Duodenal mucosa (tissue), 2 donors: ENCODE results near the gene TSHZ2.

Source experiments
- H3K27ac ChIP-seq: one replicate; pipeline ENCODE4 v1.7.0; 2013; ENCODE audit warnings: low read depth, low read length
- H3K27me3 ChIP-seq, 2 donors: one replicate each; pipeline ENCODE4 v1.7.0; 2013; ENCODE audit warnings: low read length in 2 of 2, control low read depth in 1 of 2; ENCODE audit not compliant: insufficient read depth in 2 of 2, control insufficient read depth in 1 of 2
- H3K36me3 ChIP-seq, 2 donors: one replicate each; pipeline ENCODE4 v1.7.0; 2013; ENCODE audit warnings: low read length in 2 of 2, control low read depth in 1 of 2; ENCODE audit not compliant: insufficient read depth in 2 of 2, control insufficient read depth in 1 of 2
- H3K4me1 ChIP-seq, 2 donors: one replicate each; pipeline ENCODE4 v1.7.0; 2013; ENCODE audit warnings: low read length in 2 of 2, control low read depth in 1 of 2; ENCODE audit not compliant: insufficient read depth in 2 of 2, control insufficient read depth in 1 of 2
- H3K4me3 ChIP-seq, 2 donors: one replicate each; pipeline ENCODE4 v1.7.0; 2013; ENCODE audit warnings: low read length in 2 of 2, low read depth in 1 of 2
- H3K9ac ChIP-seq, 2 donors: one replicate each; pipeline ENCODE4 v1.7.0; 2013; ENCODE audit warnings: low read length in 2 of 2, low read depth in 1 of 2
- H3K9me3 ChIP-seq, 2 donors: one replicate each; pipeline ENCODE4 v1.7.0; 2013; ENCODE audit warnings: low read length in 2 of 2, control low read depth in 1 of 2; ENCODE audit not compliant: control insufficient read depth in 1 of 2

The TSHZ2 gene

DNA sequence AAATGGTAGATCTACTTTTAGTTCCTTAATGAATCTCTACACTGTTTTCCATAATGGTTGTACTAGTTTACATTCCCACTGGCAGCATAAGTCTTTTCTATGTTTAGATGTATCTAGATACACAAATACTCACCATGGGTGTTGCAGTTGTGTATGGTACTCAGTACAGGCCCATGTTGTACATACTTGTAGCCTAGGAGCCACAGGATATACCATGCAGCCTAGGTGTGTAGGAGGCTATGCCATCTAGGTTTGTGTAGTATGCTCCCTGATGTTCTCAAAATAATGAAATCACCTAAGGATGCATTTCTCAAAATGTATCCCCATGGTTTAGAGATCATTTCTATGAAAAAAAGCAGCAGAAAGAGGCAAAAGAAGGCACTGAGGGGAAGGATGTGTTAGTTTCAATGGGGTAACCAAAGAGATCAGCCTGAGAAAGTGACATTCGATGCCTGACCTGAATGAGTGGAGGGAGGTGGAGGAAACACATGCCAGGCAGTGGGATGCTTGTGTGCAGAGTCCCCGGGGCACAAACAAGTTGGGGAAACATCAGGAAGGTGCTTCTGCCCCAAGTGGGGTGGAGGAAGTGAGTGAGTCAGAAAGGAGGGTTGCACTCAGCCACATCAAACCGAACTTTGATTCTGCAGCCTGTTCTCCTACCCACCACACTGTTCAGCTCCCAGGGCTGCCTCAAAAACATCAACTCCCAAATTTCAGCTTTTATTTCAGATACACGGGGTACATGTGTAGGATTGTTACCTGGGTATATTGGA, 430.3 kb downstream of the TSHZ2 start:
- Histone ChIP-seq H3K27me3 (no peaks in the 10 kb centered on the region), H3K27ac (no peak overlapping the region), H3K9me3 (no peaks in the 10 kb centered on the region), H3K4me3 (no peak overlapping the region), H3K9ac (no peak overlapping the region), H3K4me1 (no peaks in the 10 kb centered on the region), H3K36me3 (no peaks in the 10 kb centered on the region)

DNA sequence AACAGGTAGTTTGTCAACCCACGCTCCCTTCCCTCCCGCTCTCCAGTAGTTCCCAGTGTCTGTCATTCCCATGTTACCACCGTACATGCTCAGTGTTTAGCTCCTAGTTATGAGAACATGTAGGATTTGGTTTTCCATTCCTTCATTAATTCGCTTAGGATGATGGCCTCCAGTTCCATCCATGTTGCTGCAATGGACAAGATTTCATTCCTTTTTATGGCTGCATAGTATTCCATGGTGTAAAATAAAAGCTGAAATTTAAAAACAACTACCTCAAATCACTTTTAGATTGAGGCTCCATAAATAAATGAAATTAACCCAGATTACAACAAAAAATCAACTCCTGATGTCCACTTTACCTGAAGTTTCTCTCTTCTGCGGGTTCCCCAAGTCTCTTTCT, 430.9 kb downstream of the TSHZ2 start:
- no peaks in the 10 kb centered on the region for H3K9me3 ChIP-seq
- no peak overlapping the region for H3K27ac ChIP-seq
- H3K9ac ChIP-seq = no peak overlapping the region
- no peaks in the 10 kb centered on the region for H3K27me3 ChIP-seq
- no peak overlapping the region for H3K4me3 ChIP-seq
- no peaks in the 10 kb centered on the region for H3K4me1 ChIP-seq
- H3K36me3 ChIP-seq = no peaks in the 10 kb centered on the region

DNA sequence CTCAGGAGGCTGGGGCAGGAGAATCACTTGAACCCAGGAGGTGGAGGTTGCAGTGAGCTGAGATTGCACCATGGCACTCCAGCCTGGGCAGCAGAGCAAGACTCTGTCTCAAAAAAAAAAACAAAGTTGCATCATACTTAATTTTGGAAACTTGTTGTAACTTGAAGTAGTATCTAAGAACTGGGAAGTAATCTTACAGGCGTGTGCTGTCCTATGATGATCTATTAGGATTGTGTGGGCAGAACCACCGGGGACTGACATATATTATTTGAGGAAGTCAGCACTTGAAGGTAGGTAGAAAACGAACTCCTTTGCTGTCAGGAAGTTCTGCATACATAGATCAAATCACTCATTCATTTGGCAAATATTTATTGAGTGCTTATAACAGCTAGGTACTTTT, 433.0 kb downstream of the TSHZ2 start:
- Histone ChIP-seq H3K9me3 (no peaks in the 10 kb centered on the region), H3K4me3 (no peak overlapping the region), H3K27me3 (no peaks in the 10 kb centered on the region), H3K9ac (no peak overlapping the region), H3K4me1 (no peaks in the 10 kb centered on the region), H3K36me3 (no peaks in the 10 kb centered on the region), H3K27ac (no peak overlapping the region)

DNA sequence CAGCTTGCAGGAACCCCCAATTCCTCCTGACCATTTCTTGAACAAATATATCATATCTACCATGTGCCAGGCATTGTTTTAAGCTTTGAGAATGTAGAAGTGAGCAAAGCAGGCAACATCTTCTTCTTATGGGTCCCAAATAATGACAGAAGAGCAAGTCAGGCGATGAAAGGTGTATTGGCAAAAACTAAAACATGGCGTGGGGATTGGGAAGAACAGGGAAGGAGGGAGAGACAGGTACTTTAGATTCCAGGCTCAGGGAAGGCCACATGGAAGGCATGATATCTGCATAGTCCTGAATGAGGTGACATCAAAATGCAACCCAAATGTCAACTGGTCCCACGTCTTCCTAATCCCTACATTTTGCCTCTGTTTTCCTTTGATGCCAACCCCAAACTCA, 434.4 kb downstream of the TSHZ2 start:
- Histone ChIP-seq H3K9ac (no peak overlapping the region), H3K27me3 (no peaks in the 10 kb centered on the region), H3K36me3 (no peaks in the 10 kb centered on the region), H3K27ac (no peak overlapping the region), H3K4me1 (no peaks in the 10 kb centered on the region), H3K4me3 (no peak overlapping the region), H3K9me3 (no peaks in the 10 kb centered on the region)

DNA sequence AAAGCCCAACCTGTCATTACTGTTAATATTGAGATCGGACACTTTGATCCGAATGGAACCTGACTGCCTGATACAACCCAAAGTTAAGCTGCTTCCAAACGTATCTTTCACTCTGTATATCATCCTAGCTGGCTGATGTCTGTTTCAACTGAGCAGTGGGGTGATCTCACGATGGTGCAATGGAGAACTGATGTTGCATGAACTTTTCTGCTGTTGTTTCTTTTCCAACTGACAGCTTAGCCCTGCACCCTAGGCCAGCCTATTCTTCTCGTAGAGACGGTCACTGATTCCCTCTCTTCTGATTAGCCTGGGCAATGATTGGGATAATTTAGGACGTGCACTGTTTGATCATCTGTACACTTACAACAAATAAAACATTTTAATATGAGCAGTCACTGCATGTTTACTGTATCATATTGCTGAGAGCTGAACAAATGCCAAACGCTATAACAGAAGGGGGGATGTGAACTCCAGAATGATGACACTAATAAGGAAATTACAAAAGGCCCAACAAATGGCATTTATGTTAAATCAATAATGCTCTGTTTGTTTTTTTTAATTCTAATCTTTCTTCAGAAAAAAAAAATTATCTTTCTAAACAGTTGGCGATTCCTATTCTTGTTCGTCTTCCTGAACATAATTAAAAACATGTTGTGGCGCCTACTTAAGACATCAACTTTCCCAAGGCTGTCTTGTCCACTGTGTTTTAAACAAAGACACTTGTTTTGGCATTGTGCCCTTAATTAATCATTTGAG, 436.7 kb downstream of the TSHZ2 start:
- Histone ChIP-seq H3K27me3 (no peaks in the 10 kb centered on the region), H3K4me3 (no peak overlapping the region), H3K4me1 (no peaks in the 10 kb centered on the region), H3K9ac (no peak overlapping the region), H3K36me3 (no peaks in the 10 kb centered on the region), H3K27ac (no peak overlapping the region), H3K9me3 (no peaks in the 10 kb centered on the region)

DNA sequence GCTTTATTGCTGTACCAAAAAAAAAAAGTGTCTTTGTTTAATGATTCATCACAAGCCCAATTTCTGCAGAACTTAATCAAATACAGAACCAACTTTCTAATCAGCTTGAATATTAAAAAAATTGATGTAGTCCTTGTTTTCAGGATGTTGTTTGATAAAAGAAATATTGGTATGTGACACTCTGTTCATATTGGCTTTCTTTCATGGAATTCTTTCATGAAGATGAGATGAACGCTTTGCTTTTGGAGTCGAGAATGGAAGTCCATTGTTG, 437.2 kb downstream of the TSHZ2 start:
- no peaks in the 10 kb centered on the region for H3K36me3 ChIP-seq
- H3K9me3 ChIP-seq = no peaks in the 10 kb centered on the region
- no peaks in the 10 kb centered on the region for H3K4me1 ChIP-seq
- no peak overlapping the region for H3K27ac ChIP-seq
- no peaks in the 10 kb centered on the region for H3K27me3 ChIP-seq
- no peak overlapping the region for H3K4me3 ChIP-seq
- H3K9ac ChIP-seq = no peak overlapping the region

DNA sequence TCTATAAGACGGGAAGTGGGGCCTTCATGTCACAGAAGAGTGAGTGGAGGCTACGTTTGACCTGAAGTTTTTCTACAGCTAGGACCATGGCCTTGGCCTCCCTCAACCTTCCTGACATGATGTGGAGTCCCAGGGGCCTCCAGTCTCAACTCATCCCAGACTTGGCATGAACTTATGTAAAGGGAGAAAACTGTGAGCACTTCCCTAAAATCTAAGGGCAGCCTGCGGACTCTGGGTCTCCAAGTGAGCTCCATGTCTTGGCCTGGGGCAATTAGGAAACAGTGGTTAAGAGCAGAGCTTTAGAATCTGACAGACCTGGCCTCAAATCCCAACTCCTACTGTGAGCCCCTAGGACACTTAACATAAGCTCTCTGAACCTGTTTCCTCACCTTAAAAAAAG, 439.0 kb downstream of the TSHZ2 start:
- no peaks in the 10 kb centered on the region for H3K4me1 ChIP-seq
- no peak overlapping the region for H3K9ac ChIP-seq
- no peak overlapping the region for H3K4me3 ChIP-seq

DNA sequence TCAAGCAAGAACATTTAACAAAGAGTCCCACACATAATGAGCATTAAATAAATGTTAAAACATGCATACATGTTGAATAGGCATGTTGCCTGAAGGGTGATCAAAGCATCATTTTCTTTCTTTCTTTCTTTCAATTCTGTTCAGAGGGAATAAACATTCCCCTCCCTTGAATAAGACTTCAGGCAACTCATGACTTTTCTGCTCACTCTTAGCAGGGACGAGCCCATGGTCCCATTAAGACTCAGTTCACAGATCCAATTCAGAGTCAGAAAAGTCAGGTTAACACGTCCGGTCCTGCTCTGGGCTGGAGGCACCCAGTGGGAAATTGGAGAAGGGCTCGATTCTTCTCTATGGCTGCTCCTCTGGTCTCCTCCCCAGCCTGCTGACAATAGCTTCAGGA, 439.7 kb downstream of the TSHZ2 start:
- no peaks in the 10 kb centered on the region for H3K4me1 ChIP-seq
- H3K9ac ChIP-seq = no peak overlapping the region
- no peaks in the 10 kb centered on the region for H3K9me3 ChIP-seq
- H3K27me3 ChIP-seq = no peaks in the 10 kb centered on the region
- H3K27ac ChIP-seq = no peak overlapping the region
- no peaks in the 10 kb centered on the region for H3K36me3 ChIP-seq
- no peak overlapping the region for H3K4me3 ChIP-seq

More for the DNA sequence above, 439.0 kb downstream of the TSHZ2 start:
- no peak overlapping the region for H3K27ac ChIP-seq
- no peaks in the 10 kb centered on the region for H3K27me3 ChIP-seq
- H3K9me3 ChIP-seq = no peaks in the 10 kb centered on the region
- H3K36me3 ChIP-seq = no peaks in the 10 kb centered on the region

DNA sequence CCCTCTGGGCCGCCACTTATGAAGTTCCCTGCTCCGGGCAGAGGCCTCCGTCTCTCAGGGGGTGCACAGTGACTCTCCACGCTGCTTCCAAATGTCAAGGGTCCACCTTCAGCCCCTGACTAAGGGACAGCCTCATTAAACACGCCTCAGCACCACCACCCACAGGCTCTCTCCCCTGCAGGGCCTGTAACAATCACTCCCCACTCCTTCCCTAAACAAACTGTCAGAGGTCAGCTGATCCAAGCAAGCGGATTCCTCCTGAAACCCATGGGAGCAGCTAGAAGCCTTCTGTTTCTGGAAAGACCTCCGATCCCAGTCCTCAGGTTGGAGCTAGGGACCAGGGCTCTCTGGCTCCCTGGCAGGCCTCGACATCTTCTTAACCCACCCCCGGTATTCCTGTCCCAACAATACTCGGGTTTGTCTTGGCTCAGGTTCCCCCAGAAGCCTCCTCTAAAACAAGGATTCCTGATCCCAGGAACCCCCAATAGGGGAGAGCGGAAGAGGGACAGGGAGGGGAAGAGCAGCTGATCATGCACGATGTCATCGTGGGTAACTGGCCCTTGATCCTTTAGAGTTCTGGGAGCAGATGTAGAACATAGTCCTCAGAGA, 440.5 kb downstream of the TSHZ2 start:
- Histone ChIP-seq H3K27ac (no peak overlapping the region), H3K27me3 (no peaks in the 10 kb centered on the region), H3K4me1 (no peaks in the 10 kb centered on the region), H3K36me3 (no peaks in the 10 kb centered on the region), H3K9ac (no peak overlapping the region), H3K4me3 (peak overlapping the region in 1 of 2 donors; percentile 18), H3K9me3 (no peaks in the 10 kb centered on the region)

DNA sequence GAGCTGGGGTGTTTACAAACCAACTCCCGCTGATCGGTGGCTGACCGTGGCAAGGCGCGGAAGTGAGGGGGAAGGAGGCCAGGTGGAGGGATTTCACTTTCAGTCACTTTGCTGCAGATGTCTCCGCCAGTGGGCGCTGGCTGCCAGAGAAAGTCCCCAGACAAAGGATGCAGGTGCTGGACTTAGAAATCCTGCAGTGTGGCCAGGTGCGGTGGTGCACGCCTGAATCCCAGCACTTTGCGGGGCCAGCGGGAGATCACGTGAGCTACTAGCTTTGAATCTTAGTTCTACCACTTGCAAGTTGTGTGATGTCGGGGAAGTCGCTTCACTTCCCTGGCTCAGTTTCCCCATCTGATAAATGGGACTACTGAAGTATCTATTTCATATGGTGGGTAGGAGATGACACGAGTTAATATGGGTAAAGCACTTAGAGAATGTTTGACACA, 441.1 kb downstream of the TSHZ2 start:
- H3K9ac ChIP-seq = no peak overlapping the region
- peak overlapping the region in 1 of 2 donors; percentile 18 for H3K4me3 ChIP-seq
- no peaks in the 10 kb centered on the region for H3K27me3 ChIP-seq
- no peaks in the 10 kb centered on the region for H3K9me3 ChIP-seq
- H3K27ac ChIP-seq = no peak overlapping the region
- no peaks in the 10 kb centered on the region for H3K36me3 ChIP-seq
- no peaks in the 10 kb centered on the region for H3K4me1 ChIP-seq
